H7 (cell line): ENCODE results near the gene ACER3. TPM values are rescaled to one million over a fixed set of nuclear protein-coding genes. Genes with fewer than 3 reads are reported as not detected.
"Not testable (repeated sequence)": the region's sequence is repeated elsewhere in the genome, so short reads cannot be mapped to it uniquely, and the experiment has no call there.

ENCODE experiments used
- DNase-seq: peaks from one replicate; pipeline ENCODE4 v3.0.0; 2012
- H3K27me3 ChIP-seq: 2 replicates; pipeline ENCODE4 v1.6.0; 2011; ENCODE audit warnings: mild to moderate bottlenecking, low read length; ENCODE audit not compliant: control insufficient read depth, insufficient read depth
- H3K36me3 ChIP-seq: replicated peaks from 2 replicates; pipeline ENCODE4 v1.5.1; 2011; ENCODE audit warnings: low read length; ENCODE audit not compliant: control insufficient read depth, insufficient read depth
- H3K4me3 ChIP-seq: 2 replicates; pipeline ENCODE4 v1.5.1; 2011; ENCODE audit warnings: low read depth, mild to moderate bottlenecking, control low read depth, low read length, moderate library complexity; ENCODE audit not compliant: insufficient read depth
- total RNA-seq: library from RNA; depleted of rRNA; stranded (reverse); fragments of >200 nt; shearing (Covaris generic); gene quantifications from 2 replicates; pipeline ENCODE4 v1.2.3, GENCODE V29; 2014

Gene ACER3
- total RNA-seq, 1 experiment from 2014 or later, result 6.3 TPM

DNA sequence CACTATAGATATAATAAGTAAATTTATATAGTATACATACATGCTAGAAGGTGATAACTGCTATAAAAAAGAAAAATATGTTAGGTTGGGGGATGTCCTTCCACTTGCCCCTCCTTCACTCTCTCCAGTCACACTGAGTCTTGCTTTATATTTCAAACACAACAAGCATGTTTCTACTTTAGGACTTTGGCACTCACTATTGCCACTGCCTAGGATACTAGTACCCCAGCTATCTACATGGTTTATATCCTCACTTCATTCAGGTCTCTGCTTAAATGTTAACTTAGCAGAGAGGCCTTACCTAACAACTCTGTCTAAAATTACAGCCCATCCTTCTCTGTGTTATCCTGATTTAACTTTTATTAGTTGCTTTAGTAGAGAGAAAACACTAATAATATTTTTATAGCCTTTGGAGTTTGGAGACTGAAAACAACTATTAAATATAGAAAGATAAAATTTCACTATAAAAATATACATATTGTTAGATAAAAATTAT, 134.4 kb downstream of the ACER3 start:
- Histone ChIP-seq H3K36me3 (no peaks in the 10 kb centered on the region), H3K4me3 (no peak overlapping the region), H3K27me3 (no peaks in the 10 kb centered on the region)
- DNase-seq, result no peak

DNA sequence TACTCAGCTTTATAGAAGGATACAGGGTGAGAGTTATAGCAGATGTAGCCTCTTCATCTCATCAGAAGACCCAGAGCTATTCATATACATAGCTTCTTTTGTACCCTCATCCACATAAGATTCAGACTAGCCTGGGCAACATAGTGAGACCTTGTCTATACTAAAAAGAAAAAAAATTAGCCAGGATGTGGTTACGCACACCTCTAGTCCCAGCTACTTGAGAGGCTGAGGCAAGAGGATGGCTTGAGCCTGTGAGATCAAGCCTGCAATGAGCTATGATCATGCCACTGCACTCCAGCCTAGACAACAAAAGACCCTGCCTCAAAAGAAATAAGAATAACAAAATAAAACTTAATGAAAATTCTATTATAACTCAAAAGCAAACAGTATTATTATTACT, 136.8 kb downstream of the ACER3 start:
- H3K36me3 ChIP-seq, result no peaks in the 10 kb centered on the region
- no peak for DNase-seq
- no peak overlapping the region for H3K4me3 ChIP-seq
- H3K27me3 ChIP-seq, result no peaks in the 10 kb centered on the region

DNA sequence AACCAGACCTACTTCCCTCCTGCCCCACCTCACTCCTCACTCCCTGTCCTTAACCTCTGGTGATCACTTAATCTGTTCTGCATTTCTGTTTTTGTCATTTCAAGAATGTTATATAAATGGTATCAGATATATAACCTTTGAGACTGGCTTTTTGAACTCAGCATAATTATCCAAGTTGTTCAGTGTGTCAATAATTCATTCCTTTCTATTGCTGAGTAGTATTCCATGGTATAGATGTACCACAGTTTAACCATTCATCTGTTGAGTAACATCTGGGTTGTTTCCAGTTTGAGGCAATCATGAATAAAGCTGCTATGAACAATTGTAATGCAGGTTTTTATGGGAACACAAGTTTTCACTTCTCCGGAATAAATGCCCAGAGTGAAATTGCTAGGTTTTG, 138.9 kb downstream of the ACER3 start:
- no peaks in the 10 kb centered on the region for H3K36me3 ChIP-seq
- no peak overlapping the region for H3K4me3 ChIP-seq
- no peak for DNase-seq
- no peaks in the 10 kb centered on the region for H3K27me3 ChIP-seq

DNA sequence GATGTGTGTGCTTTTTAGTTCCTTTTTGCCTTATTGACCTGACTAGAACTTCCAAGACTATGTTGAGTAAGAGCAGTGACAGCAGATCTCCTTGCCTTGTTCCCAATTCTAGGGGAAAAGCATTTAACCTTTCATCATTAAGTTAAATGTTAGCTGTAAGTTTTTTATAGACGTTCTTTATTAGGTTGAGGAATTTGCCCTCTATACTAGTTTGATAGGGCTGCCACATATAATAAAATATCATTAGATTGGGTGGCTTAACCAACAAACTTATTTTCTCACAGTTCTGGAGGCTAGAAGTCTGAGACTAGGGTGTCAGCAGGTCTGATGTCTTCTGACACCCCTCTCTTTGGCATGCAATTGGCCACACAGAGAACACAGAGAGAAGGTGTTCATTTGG, 140.9 kb downstream of the ACER3 start:
- Histone ChIP-seq H3K4me3 (no peak overlapping the region), H3K27me3 (no peaks in the 10 kb centered on the region)
- no peak for DNase-seq

DNA sequence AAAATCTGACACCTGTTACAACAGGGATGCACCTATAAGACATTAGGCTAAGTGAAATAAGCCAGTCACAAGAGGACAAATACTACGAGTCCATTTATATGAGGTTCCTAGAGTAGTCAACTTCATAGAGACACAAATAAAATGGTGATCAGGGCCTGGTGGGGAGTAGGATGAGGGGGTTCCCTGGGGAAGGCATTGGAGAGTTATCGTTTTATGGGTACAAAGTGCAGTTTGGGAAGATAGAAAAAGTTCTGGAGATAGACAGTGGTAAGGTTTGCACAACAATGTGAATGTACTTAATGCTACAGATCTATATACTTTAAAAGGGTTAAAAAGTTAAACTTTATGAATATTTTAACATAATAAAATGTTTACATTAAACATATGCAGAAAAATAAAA, 142.1 kb downstream of the ACER3 start:
- Histone ChIP-seq H3K27me3 (no peaks in the 10 kb centered on the region), H3K36me3 (no peaks in the 10 kb centered on the region), H3K4me3 (no peak overlapping the region)
- DNase-seq, result no peak

More for the DNA sequence above, 140.9 kb downstream of the ACER3 start:
- no peaks in the 10 kb centered on the region for H3K36me3 ChIP-seq

DNA sequence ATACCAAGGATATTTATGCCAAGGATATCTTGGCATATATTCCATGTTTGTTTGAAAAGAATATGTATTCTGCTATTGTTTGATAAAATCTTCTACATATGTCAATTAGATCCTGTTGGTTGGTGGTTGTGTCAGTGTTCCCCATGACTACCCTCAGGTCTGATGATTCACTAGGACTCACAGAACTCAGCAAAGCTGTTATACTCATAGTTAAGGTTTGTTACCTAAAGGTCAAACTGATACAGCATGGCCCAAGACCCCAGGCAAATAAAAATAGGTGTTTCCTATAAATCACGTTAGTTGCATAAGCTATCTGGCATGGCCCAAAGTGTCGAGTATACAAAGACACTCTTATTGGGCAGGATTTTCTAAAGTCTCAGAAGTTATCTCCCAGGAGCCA, 143.2 kb downstream of the ACER3 start:
- H3K4me3 ChIP-seq, result no peak overlapping the region
- DNase-seq, result no peak
- no peaks in the 10 kb centered on the region for H3K36me3 ChIP-seq

DNA sequence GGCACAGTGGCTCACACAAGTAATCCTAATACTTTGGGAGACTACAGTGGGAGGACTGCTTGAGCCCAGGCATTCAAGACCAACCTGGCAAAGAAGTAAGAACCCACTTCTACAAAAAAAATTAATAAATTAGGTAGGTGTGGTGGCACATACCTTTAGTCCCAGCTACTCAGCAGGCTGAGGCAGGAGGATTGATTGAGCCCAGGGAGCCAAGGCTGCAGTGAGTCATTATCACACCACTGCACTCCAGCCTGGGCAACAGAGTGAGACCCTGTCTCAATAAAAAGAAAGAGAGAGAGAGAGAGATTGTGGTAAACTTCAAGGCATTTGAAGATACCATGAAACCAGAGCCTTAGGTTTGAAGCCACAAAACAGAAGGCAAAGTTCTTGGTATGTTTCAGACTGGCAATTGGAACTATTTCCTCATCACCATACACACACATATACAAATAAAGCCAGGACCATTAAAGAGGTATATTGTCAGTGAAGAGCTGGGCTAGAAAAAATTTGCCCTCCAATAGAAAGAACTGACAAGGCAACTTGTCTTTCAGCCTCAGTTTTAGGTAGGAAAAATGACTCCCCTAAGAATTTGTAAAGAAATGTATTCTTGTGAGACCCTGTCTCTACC, 148.9 kb downstream of the ACER3 start:
- H3K36me3 ChIP-seq, result peaks cover 1% of the 10 kb centered on the region; the same call in 1 of the 2 replicates

More for the DNA sequence above, 143.2 kb downstream of the ACER3 start:
- H3K27me3 ChIP-seq, result no peaks in the 10 kb centered on the region

DNA sequence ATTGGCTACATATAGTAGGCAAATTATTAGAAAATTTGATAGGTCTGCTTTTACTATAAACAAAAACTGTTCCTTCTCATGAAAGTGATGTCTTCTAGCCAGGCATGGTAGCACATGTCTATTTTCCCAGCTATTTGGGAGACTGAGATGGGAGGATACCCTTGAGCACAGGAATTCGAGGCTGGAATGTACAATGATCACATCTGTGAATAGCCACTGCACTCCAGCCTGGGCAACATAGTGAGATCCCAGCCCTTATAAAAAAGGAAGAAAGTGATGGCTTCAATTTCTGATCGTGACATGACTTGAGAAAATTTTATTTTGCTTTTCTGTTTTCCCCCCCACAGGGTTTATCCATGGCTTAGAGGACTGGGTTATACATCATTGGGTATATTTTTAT, 154.0 kb downstream of the ACER3 start:
- no peaks in the 10 kb centered on the region for H3K27me3 ChIP-seq
- no peak for DNase-seq
- no peak overlapping the region for H3K4me3 ChIP-seq
- H3K36me3 ChIP-seq, result peaks cover 1% of the 10 kb centered on the region; the same call in 1 of the 2 replicates

More for the DNA sequence above, 148.9 kb downstream of the ACER3 start:
- H3K4me3 ChIP-seq, result no peak overlapping the region
- H3K27me3 ChIP-seq, result no peaks in the 10 kb centered on the region
- no peak for DNase-seq

DNA sequence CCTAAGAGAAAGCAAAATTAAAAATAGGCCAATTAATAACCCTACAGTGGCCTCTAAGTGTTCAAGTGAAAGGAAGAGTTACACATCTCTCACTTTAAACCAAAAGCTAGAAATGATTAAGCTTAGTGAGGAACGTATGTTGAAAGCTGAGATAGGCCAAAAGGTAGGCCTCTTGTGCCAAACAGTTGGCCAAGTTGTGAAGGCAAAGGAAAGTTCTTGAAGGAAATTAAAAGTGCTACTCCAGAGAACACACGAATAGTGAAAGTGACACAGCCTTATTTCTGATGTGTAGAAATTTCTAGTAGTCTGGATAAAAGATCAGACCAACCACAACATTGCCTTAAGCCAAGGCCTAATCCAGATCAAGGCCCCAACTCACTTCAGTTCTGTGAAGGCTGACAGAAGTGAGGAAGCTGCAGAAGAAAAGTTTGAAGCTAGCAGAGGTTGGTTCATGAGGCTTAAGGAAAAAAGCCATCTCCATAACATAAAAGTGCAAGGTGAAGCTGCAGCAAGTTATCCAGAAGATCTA, 157.7 kb downstream of the ACER3 start:
- not testable (repeated sequence) for H3K4me3 ChIP-seq, DNase-seq, H3K36me3 ChIP-seq, H3K27me3 ChIP-seq

DNA sequence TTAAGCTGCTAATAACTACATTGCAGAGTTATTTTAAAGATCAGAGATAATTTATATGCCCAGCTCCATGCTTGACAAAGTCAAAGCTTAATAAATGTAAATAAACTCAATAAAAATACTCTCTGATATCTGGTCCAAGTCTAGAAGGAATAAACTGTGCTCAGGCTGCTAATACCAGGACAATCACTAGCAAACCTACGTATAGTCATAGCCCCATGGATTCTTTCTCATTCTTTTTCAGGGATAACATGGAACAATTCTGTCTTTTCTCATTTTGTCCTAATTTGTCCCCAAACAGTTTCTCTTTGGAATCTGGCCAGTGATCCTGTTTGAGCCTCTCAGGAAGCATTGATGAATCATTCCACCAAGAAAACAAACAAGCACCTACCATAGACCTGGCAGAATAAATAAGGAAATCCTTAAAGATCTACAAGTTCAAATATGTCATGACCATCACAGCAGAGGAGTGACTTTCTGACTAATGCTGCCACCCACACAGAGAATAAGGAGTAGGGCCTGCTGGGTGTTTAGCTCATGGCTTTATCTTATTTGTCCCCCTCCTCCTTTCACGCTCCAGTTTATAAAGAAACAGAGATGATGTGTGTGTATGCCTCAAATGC, 159.4 kb downstream of the ACER3 start:
- no peaks in the 10 kb centered on the region for H3K27me3 ChIP-seq
- no peak overlapping the region for H3K4me3 ChIP-seq
- DNase-seq, result no peak
- no peaks in the 10 kb centered on the region for H3K36me3 ChIP-seq

DNA sequence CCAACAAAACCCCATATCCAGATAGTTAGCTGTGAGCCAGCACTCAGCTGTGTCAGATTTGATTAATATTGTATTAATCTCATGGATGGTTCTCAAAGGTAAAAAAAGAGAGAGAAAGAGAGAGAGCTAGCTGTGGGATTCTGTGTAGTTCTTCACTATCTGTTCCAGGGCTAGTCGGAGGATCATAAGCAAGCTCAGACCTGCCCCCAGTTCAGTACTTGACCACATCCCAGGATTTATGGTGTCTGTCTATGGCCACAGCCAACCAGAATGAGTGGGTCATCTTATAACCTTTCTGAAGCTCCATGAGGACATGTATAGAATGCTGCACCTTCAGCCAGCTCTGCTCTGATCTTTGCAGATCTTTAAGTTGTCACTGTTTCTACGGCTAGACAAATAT, 160.0 kb downstream of the ACER3 start:
- DNase-seq, result no peak
- Histone ChIP-seq H3K27me3 (no peaks in the 10 kb centered on the region), H3K4me3 (no peak overlapping the region), H3K36me3 (no peaks in the 10 kb centered on the region)

DNA sequence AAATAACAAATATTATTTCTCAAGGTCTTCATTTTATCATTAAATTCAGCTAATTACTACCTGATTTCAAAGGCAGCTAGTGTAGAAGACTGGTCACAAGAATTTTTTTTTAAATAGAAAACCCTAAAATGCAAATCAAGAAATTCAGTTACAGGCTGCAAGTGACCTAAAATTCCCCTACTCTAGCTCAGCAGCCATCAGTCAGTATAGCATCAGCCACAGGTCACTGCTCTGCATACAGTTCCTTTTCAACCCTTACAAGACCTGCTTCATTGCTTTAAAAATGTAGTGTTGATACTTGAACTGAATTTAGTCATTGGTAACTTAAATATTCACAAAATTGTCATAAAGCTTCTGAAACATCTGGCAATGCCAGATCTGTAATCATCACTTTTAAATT, 164.0 kb downstream of the ACER3 start:
- Histone ChIP-seq H3K27me3 (no peaks in the 10 kb centered on the region), H3K4me3 (no peak overlapping the region), H3K36me3 (no peaks in the 10 kb centered on the region)
- DNase-seq, result no peak

DNA sequence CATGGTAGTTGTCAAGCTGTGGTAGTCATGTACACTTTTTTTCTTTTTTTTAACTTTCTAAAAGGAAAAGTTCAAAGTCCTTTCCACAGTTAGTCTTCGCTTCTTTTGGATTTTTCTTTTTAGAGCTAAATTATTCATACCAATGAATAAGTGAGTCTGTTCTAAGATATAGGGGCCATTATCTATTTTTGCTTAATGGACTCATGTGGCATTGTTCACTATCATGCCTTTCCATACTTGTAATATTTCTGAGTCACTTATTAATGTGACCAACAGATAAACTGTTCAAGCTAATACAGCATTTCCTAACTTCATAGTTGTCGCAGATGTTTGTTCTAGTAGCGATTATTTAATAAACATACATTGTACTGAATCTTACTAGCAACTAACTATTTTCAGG, 165.5 kb downstream of the ACER3 start:
- H3K36me3 ChIP-seq, result no peaks in the 10 kb centered on the region
- H3K4me3 ChIP-seq, result no peak overlapping the region
- no peak for DNase-seq
- H3K27me3 ChIP-seq, result no peaks in the 10 kb centered on the region; the same call in 1 of the 2 replicates

DNA sequence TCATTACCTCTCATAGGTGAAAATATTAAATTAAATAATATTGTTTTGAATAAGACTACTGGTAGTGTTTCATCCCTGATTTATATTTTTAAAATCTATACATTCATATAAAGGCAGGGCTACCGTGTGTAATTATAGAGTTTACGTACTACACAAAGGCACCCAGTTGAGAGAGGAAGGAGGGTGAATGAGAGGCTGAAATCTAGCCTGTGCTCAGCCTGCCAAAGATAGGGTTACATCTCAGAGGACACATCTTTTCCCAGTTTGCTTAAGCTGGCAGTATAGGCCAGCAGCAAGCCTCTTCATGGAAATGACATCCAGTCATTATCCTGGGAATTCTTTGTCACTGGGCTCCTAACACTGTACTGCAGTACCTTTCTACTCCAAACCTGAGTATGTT, 166.0 kb downstream of the ACER3 start:
- DNase-seq, result no peak
- no peak overlapping the region for H3K4me3 ChIP-seq
- H3K27me3 ChIP-seq, result no peaks in the 10 kb centered on the region; the same call in 1 of the 2 replicates

DNA sequence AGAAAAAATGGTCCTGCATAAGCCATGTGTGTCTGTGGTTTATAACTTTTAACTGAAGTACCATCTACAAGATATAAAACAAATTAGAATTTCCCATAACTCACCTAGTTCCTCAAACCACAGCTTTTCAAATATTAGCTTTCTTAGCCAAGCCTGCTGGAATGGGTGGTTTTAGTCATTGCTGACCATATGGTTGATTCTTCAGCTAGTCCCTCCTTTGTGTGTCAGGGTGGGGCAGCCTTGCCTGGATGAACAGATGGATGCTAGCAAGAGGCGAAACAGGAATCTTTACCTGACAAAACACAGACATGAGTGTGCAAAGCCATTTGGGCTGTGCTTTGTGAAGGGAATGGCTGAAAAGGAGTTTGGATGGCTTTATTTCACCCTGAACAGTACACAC, 166.6 kb downstream of the ACER3 start:
- Histone ChIP-seq H3K4me3 (no peak overlapping the region), H3K36me3 (no peaks in the 10 kb centered on the region), H3K27me3 (no peaks in the 10 kb centered on the region; the same call in 1 of the 2 replicates)
- DNase-seq, result no peak

More for the DNA sequence above, 166.0 kb downstream of the ACER3 start:
- H3K36me3 ChIP-seq, result no peaks in the 10 kb centered on the region
